ENCODE results near the gene METTL16.
"Not testable (repeated sequence)": the region's sequence is repeated elsewhere in the genome, so short reads cannot be mapped to it uniquely, and the experiment has no call there.

METTL16 gene

GRCh38 chr17:2502871-2503580, 8.7 kb downstream of the METTL16 start:
- no peak for DNase-seq (ENCODE audit: low read depth)

- DNase-seq (ENCODE audit: low read depth) = no peak
Measured at GRCh38 chr17:2500446-2500845, 11.2 kb downstream of the METTL16 start.

- DNase-seq (ENCODE audit: low read depth) = not testable (repeated sequence)
Measured at GRCh38 chr17:2489286-2489685, 22.4 kb downstream of the METTL16 start.

- no peak for DNase-seq (ENCODE audit: low read depth)
Measured at GRCh38 chr17:2487306-2487705, 24.4 kb downstream of the METTL16 start.

- DNase-seq (ENCODE audit: low read depth) = not testable (repeated sequence)
Measured at GRCh38 chr17:2486709-2487108, 25.0 kb downstream of the METTL16 start.

- DNase-seq (ENCODE audit: low read depth) = no peak
Measured at GRCh38 chr17:2485970-2486369, 25.7 kb downstream of the METTL16 start.

- DNase-seq (ENCODE audit: low read depth) = no peak
Measured at GRCh38 chr17:2485543-2485942, 26.1 kb downstream of the METTL16 start.

- no peak for DNase-seq (ENCODE audit: low read depth)
Measured at GRCh38 chr17:2484876-2485275, 26.8 kb downstream of the METTL16 start.

GRCh38 chr17:2483084-2483483, 28.6 kb downstream of the METTL16 start:
- no peak for DNase-seq (ENCODE audit: low read depth)

GRCh38 chr17:2482218-2482617, 29.5 kb downstream of the METTL16 start:
- no peak for DNase-seq (ENCODE audit: low read depth)

- no peak for DNase-seq (ENCODE audit: low read depth)
Measured at GRCh38 chr17:2481760-2482159, 29.9 kb downstream of the METTL16 start.

GRCh38 chr17:2478458-2478857, 33.2 kb downstream of the METTL16 start:
- no peak for DNase-seq (ENCODE audit: low read depth)

GRCh38 chr17:2475056-2475455, 36.6 kb downstream of the METTL16 start:
- DNase-seq (ENCODE audit: low read depth) = no peak

- no peak for DNase-seq (ENCODE audit: low read depth)
Measured at GRCh38 chr17:2474371-2474770, 37.3 kb downstream of the METTL16 start.

- DNase-seq (ENCODE audit: low read depth) = no peak
Measured at GRCh38 chr17:2468270-2468669, 43.4 kb downstream of the METTL16 start.

- DNase-seq (ENCODE audit: low read depth) = no peak
Measured at GRCh38 chr17:2466931-2467330, 44.8 kb downstream of the METTL16 start.

- no peak for DNase-seq (ENCODE audit: low read depth)
Measured at GRCh38 chr17:2462481-2462880, 49.2 kb downstream of the METTL16 start.

- no peak for DNase-seq (ENCODE audit: low read depth)
Measured at GRCh38 chr17:2459917-2460271, 51.8 kb downstream of the METTL16 start.

- DNase-seq (ENCODE audit: low read depth) = no peak
Measured at GRCh38 chr17:2457913-2458312, 53.8 kb downstream of the METTL16 start.

GRCh38 chr17:2456475-2456874, 55.2 kb downstream of the METTL16 start:
- DNase-seq (ENCODE audit: low read depth) = no peak

GRCh38 chr17:2455956-2456355, 55.7 kb downstream of the METTL16 start:
- no peak for DNase-seq (ENCODE audit: low read depth)

- no peak for DNase-seq (ENCODE audit: low read depth)
Measured at GRCh38 chr17:2453866-2454265, 57.8 kb downstream of the METTL16 start.

- DNase-seq (ENCODE audit: low read depth) = no peak
Measured at GRCh38 chr17:2453325-2453724, 58.4 kb downstream of the METTL16 start.

- DNase-seq (ENCODE audit: low read depth) = no peak
Measured at GRCh38 chr17:2452216-2452750, 59.4 kb downstream of the METTL16 start.

All from stimulated activated CD8-positive, alpha-beta memory T cell treated with anti-CD3 and anti-CD28 coated beads, Interleukin-12 subunit alpha, Interleukin-12 subunit beta, amount 100 ng/mL, for 1 hour (primary cell).